NCI-H2107 (cell line): ENCODE measurements around the gene SEC16B.

Experiments
- DNase-seq: peaks from one replicate; lab custom pipeline; 2025; lab: John Stamatoyannopoulos, UW

The SEC16B gene

DNA sequence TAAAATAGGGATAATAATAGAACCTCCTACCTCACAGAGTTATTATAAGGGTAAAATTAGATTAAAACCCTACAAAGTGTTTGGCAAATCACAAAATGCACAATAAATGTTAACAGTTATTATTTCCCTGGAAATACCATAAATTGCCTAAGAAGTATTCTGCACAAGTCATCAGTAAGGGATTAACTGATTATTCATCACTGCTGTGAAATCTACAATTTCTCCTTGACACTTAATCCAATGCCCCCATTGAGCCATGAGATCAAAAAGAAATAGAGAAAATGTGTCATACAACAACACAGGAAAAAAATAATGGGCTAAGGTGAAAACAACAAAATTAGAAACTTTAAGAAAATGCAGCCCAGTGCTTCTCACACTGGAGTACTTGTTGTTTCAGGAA lies 6.7 kb upstream of the SEC16B start:
- DNase-seq: no peak

DNA sequence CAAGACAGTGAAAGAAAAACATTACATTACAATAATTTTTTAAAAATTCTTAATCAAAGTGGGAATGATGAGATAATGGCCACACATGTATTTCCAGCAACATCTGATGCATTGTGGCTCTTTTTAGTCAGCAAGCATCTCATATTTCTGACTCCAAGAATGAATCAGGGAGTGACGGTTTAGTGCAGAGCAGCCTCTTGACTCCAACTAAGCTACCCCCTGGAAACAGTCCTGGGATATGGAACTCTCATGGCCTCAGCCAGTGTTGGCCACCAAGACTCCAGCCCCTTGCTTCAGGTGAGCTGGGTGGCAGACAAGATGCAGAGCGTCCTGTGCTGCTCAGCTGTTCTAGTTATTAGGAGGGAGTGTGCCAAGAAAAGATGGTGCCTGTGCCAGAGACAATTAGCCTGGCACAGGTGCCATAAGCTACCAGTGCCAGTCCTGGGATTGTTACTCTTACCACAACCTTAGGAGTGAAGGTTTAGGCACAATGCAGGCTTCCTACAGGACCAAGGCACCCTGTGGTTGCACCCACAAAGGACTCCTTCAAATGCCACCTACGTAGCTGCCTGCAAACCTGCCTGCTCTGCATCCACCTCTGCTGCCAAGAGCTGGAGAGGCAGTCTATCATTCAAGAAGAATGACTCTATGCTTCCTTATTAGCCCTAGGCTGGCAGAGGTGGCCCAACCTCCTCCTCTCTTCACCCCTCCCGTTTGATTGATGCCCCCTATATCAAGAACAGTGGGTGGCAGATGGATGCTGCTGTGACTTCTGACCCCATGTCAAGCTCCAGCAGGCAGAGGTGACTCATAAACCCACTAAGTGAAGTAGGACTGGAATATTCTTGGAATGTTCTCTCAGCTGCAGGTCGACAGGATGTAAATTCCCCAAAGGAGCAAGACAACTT lies 6.0 kb upstream of the SEC16B start:
- DNase-seq: no peak

DNA sequence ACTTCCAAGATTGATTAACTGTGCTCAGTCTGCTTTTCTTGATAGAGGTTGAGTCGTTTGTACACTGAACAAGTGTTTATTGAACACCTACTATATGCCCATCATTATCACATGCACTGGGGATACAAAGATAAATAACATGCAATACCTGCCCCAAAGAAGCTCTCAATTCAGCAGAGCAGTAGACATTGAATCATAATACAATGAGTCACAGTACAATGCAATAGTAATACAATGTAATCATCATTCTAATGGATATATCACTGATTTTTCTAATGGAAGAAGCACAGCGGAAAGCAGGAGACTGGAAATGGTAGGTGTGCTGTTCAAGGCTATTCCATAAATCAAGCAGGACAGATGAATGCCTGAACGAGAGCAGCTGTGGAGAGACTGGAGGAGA lies 3.7 kb upstream of the SEC16B start:
- DNase-seq: no peak

DNA sequence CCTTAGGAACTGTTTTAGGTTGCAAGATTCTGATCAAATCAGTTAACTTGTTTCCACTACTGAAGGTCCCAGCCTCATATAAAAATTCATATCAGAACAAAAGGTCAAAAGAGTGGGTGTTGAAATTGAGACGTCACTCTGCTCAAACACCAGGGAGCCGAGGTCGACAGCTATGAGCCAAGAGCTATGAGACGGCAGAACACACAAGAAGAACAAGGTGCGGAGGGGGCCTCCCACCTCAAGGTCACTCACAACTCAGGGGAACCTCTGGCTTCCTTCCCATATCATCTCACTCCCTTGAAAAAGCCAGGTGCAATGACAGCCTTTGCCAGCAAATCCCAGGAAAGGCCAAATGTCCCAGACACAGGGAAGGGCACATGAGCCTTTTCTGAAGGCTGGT lies 749 bp downstream of the SEC16B start:
- no peak for DNase-seq

DNA sequence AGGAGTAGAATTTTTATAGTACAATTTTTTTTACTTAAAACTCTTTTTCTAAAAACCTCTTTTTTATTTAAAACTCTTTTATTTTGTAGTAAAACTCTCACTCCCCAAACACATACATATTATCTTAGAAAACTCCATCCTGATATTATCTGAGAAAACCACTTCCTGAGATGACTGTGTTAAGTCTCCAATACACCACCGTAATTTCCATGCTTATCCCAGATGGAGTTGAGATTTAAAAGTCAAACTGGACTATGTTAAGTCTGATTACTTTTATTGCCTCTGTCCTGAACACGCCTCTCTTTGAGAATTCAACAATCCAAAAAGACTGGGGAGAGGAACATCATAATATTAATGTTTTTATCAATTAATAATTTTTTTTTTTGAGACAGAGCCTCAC lies 3.7 kb downstream of the SEC16B start:
- no peak for DNase-seq

DNA sequence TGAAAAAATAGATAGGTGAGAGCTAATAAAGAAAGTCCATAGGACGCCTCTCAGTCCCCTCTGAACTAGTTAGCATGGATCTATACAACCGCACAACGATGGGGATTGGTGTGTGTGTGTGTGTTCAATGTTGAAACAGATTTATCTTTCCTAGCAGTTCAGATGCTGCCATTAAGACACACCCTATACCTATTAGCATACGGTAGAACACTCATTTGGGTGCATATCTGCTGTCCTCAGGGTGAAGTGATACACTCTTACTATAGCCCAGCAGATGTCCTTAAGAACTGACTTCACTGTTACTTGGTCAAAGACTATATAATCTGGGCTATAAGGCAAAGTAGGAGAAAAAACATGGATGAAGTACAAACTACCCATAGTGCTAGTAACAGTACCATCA lies 4.6 kb downstream of the SEC16B start:
- DNase-seq: no peak

DNA sequence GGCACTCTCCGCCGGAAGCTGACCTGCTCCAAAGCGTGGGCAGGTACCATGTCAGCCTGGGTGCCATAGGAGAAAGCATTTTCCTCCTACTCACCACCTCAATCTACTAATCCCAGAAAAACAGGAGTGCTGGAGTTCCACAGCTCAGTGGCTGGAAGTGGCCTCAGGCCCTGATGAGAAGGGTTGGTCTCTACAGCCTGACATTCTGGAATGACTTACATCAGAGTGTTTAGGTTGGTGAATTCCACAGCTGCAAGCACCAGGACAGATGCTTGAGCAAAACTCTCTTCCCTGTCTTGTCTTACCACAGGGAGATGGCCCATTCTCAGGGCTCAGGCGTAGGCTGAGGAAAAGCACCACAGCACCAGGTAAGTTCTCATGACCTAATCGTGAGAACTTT lies 5.5 kb downstream of the SEC16B start:
- DNase-seq: no peak

DNA sequence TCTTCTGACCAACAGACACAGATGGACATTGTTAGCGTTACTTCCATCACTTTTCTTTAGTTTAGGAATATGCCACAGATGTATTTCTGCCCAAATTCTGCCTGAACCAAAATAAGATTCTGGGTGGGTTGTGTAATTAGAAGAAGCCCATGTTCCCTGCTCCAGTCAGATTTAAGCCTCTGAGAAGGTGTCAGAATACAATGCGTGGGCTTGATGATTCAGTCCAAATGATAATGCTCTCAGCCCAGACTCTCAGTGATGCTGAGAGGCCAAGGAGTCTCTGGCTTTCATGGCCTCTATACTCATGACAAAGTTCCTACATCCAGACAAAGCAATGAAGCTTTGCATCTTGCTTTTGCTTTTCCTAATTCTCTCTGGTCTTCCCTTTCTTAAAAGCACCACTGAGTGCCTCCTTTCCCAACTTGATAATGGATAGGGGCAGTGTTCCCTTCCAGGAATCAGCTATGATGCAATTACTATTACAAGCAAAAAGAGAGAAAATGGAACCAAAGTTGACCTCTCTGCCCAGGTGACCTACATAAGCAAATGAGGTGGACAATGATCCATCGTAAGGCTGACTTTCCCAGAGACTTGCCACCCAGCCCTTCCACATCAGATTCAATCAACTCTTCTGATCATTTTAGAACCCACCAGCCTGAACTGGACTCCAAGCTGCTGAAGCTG lies 8.8 kb downstream of the SEC16B start:
- no peak for DNase-seq

DNA sequence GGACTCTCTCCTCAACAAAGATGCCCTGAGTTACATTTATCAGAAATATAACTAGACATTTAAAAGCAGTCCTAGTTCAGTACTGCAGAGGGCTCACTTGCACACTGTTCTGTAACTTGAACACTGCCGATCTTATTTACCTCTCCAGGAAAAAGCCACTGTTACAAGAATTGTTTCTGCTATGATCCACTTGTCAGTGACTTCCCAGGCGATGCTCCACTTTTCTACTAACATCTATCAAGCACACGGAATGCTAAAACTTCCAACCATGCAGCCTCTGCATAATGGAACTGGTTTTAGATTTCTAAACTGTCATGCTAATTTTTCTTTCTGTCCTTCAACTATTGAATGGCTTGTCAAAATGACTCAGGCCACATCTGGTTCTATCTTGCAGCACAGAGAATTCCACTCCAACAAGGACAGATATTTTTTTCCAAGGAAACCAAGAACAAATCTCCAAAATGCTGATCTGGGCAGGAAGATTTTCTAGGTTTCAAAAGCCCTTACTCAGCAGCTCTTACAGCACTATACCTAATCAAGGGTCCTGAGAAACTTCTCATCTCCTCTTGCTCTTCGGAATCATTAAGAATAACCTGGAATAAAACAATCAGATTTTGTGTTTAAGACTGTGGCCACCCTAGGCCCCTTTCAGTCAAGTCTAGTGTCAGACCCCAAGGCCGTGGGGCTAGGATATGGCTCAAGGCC lies 9.9 kb downstream of the SEC16B start:
- no peak for DNase-seq

DNA sequence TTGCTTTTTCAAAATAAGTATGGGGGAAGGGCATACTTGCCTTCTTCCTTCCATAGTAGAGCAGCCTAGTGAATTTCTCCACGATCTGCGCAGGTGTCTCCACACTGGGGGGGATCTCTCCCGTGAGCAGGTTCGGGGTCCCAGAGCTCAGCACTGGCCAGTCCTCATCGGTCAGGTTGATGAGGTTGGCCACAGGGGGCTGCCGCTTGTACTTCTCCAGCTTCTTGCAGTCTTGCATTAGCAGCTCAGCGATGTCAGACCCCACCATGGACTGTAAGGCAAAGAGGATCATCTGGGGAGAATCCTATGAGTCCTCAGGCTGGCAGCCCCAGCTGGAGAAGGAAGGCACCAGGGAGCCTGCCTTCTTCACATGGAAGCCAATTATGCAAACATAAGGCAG lies 11.8 kb downstream of the SEC16B start:
- DNase-seq: no peak

DNA sequence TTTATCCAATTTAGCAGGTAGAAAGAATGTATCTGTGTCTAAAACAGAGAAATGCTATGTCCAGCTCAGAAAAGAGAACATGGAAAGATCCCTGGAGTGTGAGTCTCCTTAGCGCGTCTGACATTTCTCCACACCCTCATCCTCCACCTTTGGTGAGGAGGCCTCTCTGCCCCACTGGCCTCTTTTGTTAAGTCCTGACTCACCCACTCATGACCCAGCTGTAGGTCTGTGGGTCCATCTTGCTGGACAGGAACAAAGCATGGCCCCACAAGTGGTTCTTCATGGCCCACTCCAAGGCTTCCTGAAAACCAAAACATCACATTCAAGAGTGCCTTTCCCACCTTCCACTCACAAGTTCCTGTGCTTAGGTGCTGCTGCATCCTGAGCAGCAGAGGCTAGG lies 15.8 kb downstream of the SEC16B start:
- no peak for DNase-seq

DNA sequence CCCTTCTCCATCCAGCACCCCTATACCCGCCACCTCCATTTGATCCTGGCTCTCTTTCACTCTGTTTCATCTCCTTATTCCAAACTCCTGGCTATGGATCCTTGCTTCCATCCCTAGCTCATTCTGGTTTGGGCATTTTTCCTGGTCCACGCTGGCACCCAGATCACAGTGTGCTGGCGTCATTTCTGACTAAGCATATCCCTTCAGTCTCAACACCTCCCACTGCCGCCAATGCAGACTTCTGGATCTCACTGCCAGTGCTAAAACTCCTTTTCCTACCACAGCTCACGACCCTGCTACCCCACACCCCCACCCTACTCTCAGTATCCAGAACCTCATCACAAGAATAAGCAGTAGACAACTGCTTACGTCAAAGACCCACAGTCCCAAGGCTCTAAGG lies 16.3 kb downstream of the SEC16B start:
- no peak for DNase-seq

DNA sequence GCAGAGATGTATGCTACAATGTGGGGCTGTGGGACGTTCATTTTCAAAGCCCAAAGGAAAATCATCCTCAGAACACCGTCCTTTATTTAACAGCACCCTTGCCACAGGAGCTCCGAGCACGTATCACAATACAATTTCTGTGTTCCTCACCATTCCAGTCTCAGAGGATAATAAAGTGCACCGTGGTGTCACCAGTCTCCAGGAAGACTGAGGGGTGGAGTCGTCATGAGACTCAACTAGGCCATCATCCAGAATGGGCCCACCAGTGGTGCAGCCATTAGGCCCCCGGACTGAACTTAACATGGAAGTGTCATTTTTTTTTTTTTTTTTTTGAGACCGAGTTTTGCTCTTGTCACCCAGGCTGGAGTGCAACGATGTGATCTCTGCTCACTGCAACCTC lies 17.2 kb downstream of the SEC16B start:
- DNase-seq: no peak

DNA sequence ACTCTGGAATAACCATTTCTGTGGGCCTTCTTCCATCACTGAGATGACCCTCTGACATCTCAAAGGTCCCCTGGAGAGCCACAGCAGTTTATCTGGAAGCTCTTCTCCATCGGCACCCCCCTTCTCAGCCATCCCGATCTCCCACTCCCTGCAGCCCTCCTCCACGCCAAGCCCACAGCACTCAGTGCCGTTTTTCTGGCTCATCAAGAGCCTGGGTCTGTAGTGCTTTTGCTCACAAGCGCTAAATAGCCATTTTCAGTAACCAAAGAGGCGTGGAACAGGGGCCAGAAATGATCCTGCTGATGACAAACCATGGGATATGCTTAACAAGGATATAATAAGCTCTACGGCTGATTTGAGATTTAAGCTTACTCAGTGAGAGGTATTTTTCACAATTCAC lies 17.6 kb downstream of the SEC16B start:
- no peak for DNase-seq

DNA sequence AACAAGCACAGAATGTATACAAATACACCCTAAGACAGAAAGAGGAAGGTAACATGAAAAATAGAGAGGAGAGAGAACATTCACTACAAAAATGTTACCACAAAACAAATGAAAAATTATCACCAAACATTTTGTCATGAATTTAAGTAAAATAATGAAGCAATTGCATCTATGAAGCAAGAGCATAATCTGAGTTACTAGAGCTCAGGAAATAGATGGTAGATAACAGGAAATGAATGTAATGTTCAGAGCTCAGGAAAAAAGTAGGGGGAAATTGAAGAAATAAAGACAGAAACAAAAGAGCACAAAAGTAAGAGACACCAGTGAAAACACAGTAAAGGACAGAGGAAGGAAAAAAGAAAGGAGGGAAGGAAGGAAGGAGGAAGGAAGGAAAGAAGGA lies 19.4 kb downstream of the SEC16B start:
- no peak for DNase-seq

DNA sequence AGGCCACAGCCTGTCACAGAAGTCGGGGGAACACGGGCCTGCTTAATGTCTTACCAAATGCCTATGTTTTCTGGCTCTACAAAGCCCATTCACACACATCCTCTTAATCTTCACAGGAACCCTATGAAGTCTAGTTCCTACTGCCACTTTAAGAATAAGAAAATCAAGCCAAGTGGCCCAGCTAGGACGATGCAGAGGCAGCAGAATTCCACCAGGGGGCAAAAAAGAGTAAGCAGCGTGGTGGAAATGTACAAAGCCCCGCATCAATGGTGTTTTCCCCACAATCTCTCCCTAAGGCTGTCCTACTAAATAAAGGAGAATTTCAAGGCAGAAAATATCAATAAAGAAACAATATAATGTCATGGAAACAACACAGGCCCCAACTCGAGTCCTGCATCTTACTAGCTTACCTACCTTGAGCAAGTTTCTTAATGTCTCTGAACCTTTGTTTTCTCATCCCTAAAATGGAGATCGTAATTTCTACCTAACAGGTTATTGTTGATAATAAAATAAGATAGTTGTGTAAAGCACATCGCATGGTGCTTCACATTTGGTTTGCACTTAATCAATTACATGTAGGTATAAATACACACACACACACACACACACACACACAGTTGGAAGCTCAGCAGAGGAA lies 21.4 kb downstream of the SEC16B start:
- DNase-seq: peak; percentile 45

DNA sequence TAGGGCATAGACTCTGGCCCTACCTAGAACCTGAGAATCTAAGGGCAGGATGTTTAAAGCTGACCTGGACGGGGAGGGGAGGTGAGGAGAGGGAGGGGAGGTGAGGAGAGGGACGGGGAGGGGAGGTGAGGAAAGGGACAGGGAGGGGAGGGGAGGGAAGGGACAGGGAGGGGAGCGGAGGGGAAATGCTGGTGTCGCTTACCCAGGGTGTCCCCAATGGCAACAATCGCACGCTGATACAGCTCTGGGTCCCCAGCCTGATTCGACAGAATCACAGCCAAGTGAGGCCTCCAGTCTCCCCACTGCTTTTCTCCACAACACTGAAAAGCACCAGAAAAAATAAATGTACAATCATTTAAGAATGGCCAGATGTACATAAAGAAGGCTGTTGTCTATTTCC lies 22.2 kb downstream of the SEC16B start:
- DNase-seq: no peak

DNA sequence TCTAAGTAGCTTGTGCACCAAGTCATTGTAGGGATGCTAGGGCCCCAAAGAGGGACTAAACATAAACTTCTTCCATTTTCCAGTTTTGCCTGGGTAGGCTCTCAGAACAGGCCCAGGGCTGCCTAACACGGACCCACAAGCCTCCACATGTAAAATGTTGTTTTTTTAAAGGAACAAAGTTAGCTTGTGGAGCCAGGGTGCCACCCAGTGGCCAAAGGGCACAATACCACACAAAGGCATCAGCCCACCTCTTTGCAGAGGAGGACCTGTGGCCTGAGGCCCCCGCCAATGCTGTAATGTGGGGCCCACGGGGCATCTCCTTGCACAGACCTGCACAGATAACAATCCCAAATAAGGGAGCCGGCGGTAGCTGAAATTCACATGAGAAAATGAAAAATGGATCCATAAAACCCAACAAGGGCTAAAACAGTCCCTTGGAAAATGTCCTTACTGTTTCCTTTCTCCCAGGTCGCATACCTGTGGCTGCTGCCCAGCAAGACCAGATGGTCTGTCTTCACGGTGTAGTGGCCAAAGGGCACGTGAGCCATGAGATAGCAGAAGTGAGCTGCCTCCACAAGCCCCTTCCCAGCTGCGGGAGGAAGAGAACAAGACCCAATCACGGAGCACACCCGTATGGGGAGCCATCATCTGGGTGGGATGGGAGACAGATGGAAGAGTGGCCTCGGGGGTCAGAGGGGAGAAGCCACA lies 23.8 kb downstream of the SEC16B start:
- peak; percentile 24 for DNase-seq

DNA sequence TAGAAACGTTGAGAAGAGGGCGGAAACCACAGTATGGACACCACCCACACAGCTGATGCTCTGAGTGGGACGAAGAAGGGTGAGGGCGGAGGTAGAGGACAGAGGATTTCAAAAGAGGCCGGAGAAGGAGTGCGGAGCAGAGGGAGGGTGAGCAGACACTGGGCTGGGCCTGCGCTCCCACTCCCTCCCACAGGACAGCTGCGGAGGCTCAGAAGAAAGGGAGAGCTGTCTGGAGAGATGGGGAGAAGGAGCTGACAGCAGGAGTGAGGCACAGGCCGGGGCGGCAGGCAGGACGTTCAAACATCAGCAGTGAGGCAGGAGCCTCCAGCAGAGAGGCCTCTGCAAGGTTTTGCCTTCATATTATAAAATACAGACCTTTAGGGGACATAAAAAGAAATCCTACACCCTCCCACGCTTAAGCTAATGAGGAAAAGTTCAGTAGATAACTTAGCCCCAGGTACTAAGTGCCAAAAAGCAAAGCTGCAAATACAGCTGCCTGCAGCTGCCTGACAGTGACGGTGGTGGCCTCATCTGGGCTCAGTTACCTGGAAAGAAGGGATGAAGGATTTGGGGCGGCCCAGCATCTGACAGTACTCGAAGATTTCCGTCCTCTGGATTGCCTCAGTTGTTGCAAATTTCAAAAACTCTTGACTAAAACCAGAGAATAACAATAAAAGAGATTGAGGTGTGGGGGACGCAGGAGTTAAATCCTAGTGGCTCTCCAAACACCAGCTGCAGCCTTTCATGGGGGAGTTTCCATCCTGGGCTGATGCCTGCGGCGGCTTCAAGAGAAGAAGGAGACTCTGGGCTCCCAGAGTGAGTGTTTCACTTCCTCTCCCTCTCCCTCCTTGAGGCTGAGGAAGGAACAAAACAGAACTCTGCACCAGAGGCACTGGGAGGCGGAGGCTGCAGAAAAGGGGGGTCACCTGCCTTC lies 25.6 kb downstream of the SEC16B start:
- DNase-seq: no peak

DNA sequence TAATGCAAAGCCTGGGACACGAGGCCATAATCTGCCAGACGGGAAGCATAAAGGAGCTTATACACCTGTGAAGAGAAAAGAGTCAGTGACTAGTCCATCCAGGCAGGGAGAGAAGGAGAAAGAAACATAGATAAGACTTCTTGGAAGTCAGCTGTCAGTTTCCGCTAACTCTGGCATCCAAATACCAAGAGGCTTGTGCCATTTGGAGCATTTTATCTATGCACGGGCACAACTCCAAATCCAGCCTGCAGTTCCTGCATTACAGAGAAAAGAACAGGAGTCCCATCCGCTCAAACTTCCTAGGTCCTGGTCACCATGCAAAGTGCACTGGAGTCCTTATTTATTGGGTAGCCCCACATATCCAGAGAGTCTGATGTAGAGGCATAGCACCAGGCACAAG lies 27.9 kb downstream of the SEC16B start:
- no peak for DNase-seq

DNA sequence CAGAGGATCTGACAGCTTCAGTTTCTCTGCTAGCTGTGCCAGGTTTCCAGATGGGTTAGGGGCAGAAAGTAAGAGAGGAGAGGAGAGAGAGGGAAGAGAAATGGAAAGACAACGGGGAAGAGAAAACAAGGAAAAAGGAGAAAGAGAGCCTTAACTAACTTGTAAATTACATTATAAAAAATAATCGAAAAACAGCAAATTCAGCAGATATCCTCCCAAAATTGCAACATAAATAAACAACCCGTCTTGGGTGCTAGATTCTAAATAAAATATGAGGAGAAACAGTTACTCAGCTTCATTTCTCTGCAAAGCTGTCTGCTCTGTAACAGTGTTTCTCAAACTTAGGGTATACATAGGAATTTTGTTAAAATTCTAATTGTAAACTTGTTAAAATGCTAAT lies 29.2 kb downstream of the SEC16B start:
- no peak for DNase-seq
